C4-2B (cell line): ENCODE measurements around the gene RAD50.

ENCODE experiments used
- ZFX ChIP-seq: fragments of 450-650 bp; IDR thresholded peaks from 2 replicates; pipeline ENCODE4 v1.6.1; 2017
- TF ChIP-seq, protein P1 (sequence below): fragments of 450-650 bp; conservative IDR thresholded peaks from 2 replicates; pipeline ENCODE4 v1.5.1; 2017; ENCODE audit warnings: mild to moderate bottlenecking

DNA sequence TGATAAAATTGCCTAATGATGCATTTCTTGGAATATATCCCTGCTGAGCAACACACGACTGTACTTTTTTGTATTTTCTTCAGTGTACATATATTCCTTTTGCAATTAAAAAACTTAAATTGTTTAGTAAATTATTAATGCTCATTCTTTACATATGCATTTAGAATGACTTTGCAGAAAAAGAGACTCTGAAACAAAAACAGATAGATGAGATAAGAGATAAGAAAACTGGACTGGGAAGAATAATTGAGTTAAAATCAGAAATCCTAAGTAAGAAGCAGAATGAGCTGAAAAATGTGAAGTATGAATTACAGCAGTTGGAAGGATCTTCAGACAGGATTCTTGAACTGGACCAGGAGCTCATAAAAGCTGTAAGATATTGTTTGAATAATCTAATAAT lies 32.7 kb downstream of the RAD50 start:
- TF ChIP-seq, protein P1, sequence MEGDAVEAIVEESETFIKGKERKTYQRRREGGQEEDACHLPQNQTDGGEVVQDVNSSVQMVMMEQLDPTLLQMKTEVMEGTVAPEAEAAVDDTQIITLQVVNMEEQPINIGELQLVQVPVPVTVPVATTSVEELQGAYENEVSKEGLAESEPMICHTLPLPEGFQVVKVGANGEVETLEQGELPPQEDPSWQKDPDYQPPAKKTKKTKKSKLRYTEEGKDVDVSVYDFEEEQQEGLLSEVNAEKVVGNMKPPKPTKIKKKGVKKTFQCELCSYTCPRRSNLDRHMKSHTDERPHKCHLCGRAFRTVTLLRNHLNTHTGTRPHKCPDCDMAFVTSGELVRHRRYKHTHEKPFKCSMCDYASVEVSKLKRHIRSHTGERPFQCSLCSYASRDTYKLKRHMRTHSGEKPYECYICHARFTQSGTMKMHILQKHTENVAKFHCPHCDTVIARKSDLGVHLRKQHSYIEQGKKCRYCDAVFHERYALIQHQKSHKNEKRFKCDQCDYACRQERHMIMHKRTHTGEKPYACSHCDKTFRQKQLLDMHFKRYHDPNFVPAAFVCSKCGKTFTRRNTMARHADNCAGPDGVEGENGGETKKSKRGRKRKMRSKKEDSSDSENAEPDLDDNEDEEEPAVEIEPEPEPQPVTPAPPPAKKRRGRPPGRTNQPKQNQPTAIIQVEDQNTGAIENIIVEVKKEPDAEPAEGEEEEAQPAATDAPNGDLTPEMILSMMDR: no peak
- TF ChIP-seq ZFX: no peak
